Measurements from ENCODE around the gene SNX14. TPM values are rescaled to one million over a fixed set of nuclear protein-coding genes. Genes with fewer than 3 reads are reported as not detected.

The SNX14 gene
- total and polyA plus RNA-seq, 2 donors (not counting 3 experiments of a cell fraction or from before 2014, with no cell fraction given): 41.3 to 74.3 TPM

DNA sequence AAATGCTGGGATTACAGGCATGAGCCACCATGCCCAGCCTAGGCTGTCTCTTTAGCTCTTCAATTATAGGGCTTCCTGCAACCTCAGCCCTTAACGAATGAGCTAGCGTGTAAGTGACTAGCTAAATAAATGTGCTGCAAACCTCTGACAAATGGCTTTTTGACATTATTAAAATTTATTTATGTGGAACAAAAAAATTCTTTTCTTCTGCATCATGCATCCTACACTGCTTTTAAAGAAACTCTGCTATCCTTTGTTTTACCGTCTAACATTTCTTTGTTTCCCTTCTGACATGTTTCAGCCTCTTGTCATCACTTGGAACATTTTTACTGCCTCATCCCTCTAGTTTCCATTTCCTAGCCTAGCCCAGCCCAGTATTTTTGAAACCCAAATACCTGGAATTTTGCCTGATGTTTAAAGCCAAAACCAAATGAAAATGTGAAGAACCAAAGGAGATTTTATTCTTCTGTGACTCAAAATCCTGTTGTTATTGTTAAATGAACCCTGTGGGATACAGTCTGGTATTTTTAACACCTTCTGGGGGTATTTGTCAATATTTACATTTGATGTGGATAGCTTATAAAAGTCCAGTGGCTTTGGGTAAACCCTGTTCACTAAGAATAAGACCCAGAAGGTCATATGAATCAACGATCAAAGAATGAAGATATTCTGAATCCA lies 134.3 kb downstream of the SNX14 start:
- H3K9ac ChIP-seq (replicated peaks; ENCODE audit: extremely low read depth, insufficient read depth, low read length): peak overlapping the region; percentile 42
- BruUV-seq (replicated peaks): no TSS peak
- dilution Hi-C loops (cut with MboI; ENCODE audit: extremely low pct_ligation_motif_present, low sequenced_read_pairs) (loop anchor here (25.0 kb wide), 1 partner anchor 97 kb away; no protein-coding TSS in a partner anchor), intact Hi-C loops (cut with micrococcal nuclease) (no loop called here)
- TF ChIP-seq JUN (IDR thresholded peaks at IDR 0.05; ENCODE audit: borderline replicate concordance, insufficient read depth, insufficient read length, low read depth): no peak
- no peak for TF ChIP-seq MYC (IDR thresholded peaks at IDR 0.05; ENCODE audit: low read depth, low read length)
- TF ChIP-seq FOS (IDR thresholded peaks at IDR 0.05; ENCODE audit: borderline replicate concordance, insufficient read depth, low read length): peak; percentile 50
- no peak for TF ChIP-seq POLR2AphosphoS5 (IDR thresholded peaks at IDR 0.05; ENCODE audit: insufficient read depth, low read depth, low read length)
- TF ChIP-seq, protein P1, sequence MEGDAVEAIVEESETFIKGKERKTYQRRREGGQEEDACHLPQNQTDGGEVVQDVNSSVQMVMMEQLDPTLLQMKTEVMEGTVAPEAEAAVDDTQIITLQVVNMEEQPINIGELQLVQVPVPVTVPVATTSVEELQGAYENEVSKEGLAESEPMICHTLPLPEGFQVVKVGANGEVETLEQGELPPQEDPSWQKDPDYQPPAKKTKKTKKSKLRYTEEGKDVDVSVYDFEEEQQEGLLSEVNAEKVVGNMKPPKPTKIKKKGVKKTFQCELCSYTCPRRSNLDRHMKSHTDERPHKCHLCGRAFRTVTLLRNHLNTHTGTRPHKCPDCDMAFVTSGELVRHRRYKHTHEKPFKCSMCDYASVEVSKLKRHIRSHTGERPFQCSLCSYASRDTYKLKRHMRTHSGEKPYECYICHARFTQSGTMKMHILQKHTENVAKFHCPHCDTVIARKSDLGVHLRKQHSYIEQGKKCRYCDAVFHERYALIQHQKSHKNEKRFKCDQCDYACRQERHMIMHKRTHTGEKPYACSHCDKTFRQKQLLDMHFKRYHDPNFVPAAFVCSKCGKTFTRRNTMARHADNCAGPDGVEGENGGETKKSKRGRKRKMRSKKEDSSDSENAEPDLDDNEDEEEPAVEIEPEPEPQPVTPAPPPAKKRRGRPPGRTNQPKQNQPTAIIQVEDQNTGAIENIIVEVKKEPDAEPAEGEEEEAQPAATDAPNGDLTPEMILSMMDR (IDR thresholded peaks at IDR 0.05; ENCODE audit: extremely low read depth in 1 of 2, insufficient read depth in 1 of 2, low read depth in 1 of 2, low read length in 2 of 2): no peak
- no peak for TF ChIP-seq EZH2 (IDR thresholded peaks at IDR 0.05; ENCODE audit: borderline replicate concordance, low read depth, low read length, severe bottlenecking)
- TF ChIP-seq, protein P2, sequence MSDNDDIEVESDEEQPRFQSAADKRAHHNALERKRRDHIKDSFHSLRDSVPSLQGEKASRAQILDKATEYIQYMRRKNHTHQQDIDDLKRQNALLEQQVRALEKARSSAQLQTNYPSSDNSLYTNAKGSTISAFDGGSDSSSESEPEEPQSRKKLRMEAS (IDR thresholded peaks at IDR 0.05; ENCODE audit: insufficient read depth, insufficient read length): no peak
- TF ChIP-seq GATA2 (IDR thresholded peaks at IDR 0.05; ENCODE audit: insufficient read depth, insufficient read length, low read depth, low read length): peak; percentile 14
- no peak for TF ChIP-seq POLR2A (IDR thresholded peaks at IDR 0.05; ENCODE audit: low read depth, low read length)
- H3K4me1 ChIP-seq (ENCODE audit: control insufficient read depth, extremely low read depth, insufficient read depth, low read length): peaks cover 72% of the 10 kb centered on the region
- H3K9me3 ChIP-seq (replicated peaks; ENCODE audit: control insufficient read depth, insufficient read depth, low read length): no peaks in the 10 kb centered on the region
- FAIRE-seq (peak; percentile 70), DNase-seq (ENCODE audit: low read depth, low spot score) (peak; percentile 68)
- peaks cover 40% of the 10 kb centered on the region for H3K79me2 ChIP-seq (ENCODE audit: control insufficient read depth, insufficient read depth, low read length)
- H3K36me3 ChIP-seq (ENCODE audit: control insufficient read depth in 2 of 2, extremely low read depth in 1 of 2, insufficient read depth in 2 of 2, low read length in 2 of 2): no peaks in the 10 kb centered on the region
- no peak overlapping the region for H2AFZ ChIP-seq (ENCODE audit: low read depth, low read length)
- H3K4me3 ChIP-seq (replicated peaks in 1 of 3; ENCODE audit: insufficient read depth in 1 of 3, low read depth in 1 of 3, low read length in 3 of 3): no peak overlapping the region
- peak overlapping the region; percentile 100 for H3K27ac ChIP-seq (ENCODE audit: insufficient read depth, low read depth, low read length)
- H4K20me1 ChIP-seq (replicated peaks; ENCODE audit: control insufficient read depth, extremely low read depth, insufficient read depth, low read length): no peaks in the 10 kb centered on the region
- CTCF ChIA-PET: interaction anchor here (0.6 to 22.7 kb wide), 11 partner anchors 8 to 98 kb away, joined by 3 to 541 read pairs (median 6); partner anchors contain the start of gene NT5E
- no peaks in the 10 kb centered on the region for H3K27me3 ChIP-seq (ENCODE audit: control insufficient read depth in 2 of 2, insufficient read depth in 2 of 2, low read length in 2 of 2)
- H3K4me2 ChIP-seq (ENCODE audit: insufficient read depth, low read length): peak overlapping the region; percentile 76
- POLR2A ChIA-PET: interaction anchor here (1.0 to 1.9 kb wide), 3 partner anchors 9 to 219 kb away, joined by 3 to 7 read pairs (median 4); partner anchors contain the start of gene NT5E
- H3K9me1 ChIP-seq (replicated peaks; ENCODE audit: control insufficient read depth, extremely low read depth, insufficient read depth, low read length): no peaks in the 10 kb centered on the region

All from endothelial cell of umbilical vein (primary cell).